Dermis microvascular lymphatic vessel endothelial cell (primary cell): ENCODE measurements around the gene SIGLEC14. TPM values are rescaled to one million over a fixed set of nuclear protein-coding genes. Genes with fewer than 3 reads are reported as not detected.

ENCODE experiments used
- DNase-seq, 2 donors: peaks; one replicate each; pipeline versions ENCODE4 v3.0.0 to v3.0.0-alpha.2; 2010; ENCODE audit warnings: low read depth in 2 of 2
- total RNA-seq: library from RNA; depleted of rRNA; stranded (reverse); fragments of >200 nt; gene quantifications from 2 replicates; pipeline ENCODE4 v1.2.1, GENCODE V29; 2014

Gene SIGLEC14
- total RNA-seq, 1 donor from 2014 or later, result not detected

GRCh38 chr19:51621178-51621577, 25.4 kb downstream of the SIGLEC14 start:
- DNase-seq, result no peak

GRCh38 chr19:51615991-51616390, 30.6 kb downstream of the SIGLEC14 start:
- DNase-seq, result no peak

GRCh38 chr19:51614789-51615188, 31.8 kb downstream of the SIGLEC14 start:
- no peak for DNase-seq

GRCh38 chr19:51610576-51610975, 36.0 kb downstream of the SIGLEC14 start:
- no peak for DNase-seq

GRCh38 chr19:51607920-51608562, 38.6 kb downstream of the SIGLEC14 start:
- DNase-seq, result peak; percentile 64 to 83

- DNase-seq, result no peak
These were observed 39.5 kb downstream of the SIGLEC14 start for GRCh38 chr19:51607077-51607476.

GRCh38 chr19:51602189-51602854, 44.3 kb downstream of the SIGLEC14 start:
- no peak for DNase-seq

GRCh38 chr19:51600940-51601580, 45.6 kb downstream of the SIGLEC14 start:
- DNase-seq, result no peak

GRCh38 chr19:51599084-51599483, 47.5 kb downstream of the SIGLEC14 start:
- DNase-seq, result no peak

- DNase-seq, result no peak
These were observed 48.3 kb downstream of the SIGLEC14 start for GRCh38 chr19:51598159-51598915.

GRCh38 chr19:51595190-51596175, 51.1 kb downstream of the SIGLEC14 start:
- DNase-seq, result no peak

GRCh38 chr19:51594774-51595109, 51.9 kb downstream of the SIGLEC14 start:
- DNase-seq, result no peak

- peak; percentile 96 to 97 for DNase-seq
These were observed 52.5 kb downstream of the SIGLEC14 start for GRCh38 chr19:51593969-51594773.

GRCh38 chr19:51593138-51593890, 53.3 kb downstream of the SIGLEC14 start:
- DNase-seq, result no peak

Other genes starting within 250 kb of the SIGLEC14 start
- not detected in 2 replicates for gene SIGLEC10, start 229.2 kb downstream of the SIGLEC14 start, total RNA-seq
- gene SIGLEC8, start 188.4 kb downstream of the SIGLEC14 start, total RNA-seq, result not detected in 2 replicates
- gene CEACAM18, start 168.3 kb downstream of the SIGLEC14 start, total RNA-seq, result not detected in 2 replicates
- not detected in 2 replicates for gene SIGLEC12, start 145.0 kb downstream of the SIGLEC14 start, total RNA-seq
- not detected in 2 replicates for gene SIGLEC6, start 115.2 kb downstream of the SIGLEC14 start, total RNA-seq
- gene ZNF175, start 75.5 kb downstream of the SIGLEC14 start, total RNA-seq, result 2.1 and 3.9 TPM in 2 replicates
- gene SIGLEC5, start 16.4 kb downstream of the SIGLEC14 start, total RNA-seq, result not detected in 2 replicates
- gene SPACA6, start 46.5 kb upstream of the SIGLEC14 start, total RNA-seq, result 3.5 and 5.6 TPM in 2 replicates
- not detected in 2 replicates for gene HAS1, start 77.2 kb upstream of the SIGLEC14 start, total RNA-seq
- not detected in 2 replicates for gene FPR1, start 105.1 kb upstream of the SIGLEC14 start, total RNA-seq
- not detected in 2 replicates for gene FPR2, start 114.4 kb upstream of the SIGLEC14 start, total RNA-seq
- under 0.01 and 0.13 TPM in 2 replicates for gene FPR3, start 148.3 kb upstream of the SIGLEC14 start, total RNA-seq
- gene ZNF577, start 241.1 kb upstream of the SIGLEC14 start, total RNA-seq, result 1.2 and 3.0 TPM in 2 replicates